Loucy (cell line): ENCODE results near the gene KDM4C.

ENCODE experiments used
- EZH2phosphoT487 ChIP-seq: fragments of 200-600 bp; IDR thresholded peaks from 2 replicates; pipeline ENCODE4 v1.6.1; 2018; ENCODE audit warnings: antibody characterized with exemption, mild to moderate bottlenecking, moderate library complexity, borderline replicate concordance
- TF ChIP-seq, protein P1 (sequence below): fragments of 200-600 bp; sonication (generic); conservative IDR thresholded peaks from 2 replicates; pipeline ENCODE4 v1.5.1; 2014; ENCODE audit warnings: mild to moderate bottlenecking, antibody characterized with exemption, low read length

DNA sequence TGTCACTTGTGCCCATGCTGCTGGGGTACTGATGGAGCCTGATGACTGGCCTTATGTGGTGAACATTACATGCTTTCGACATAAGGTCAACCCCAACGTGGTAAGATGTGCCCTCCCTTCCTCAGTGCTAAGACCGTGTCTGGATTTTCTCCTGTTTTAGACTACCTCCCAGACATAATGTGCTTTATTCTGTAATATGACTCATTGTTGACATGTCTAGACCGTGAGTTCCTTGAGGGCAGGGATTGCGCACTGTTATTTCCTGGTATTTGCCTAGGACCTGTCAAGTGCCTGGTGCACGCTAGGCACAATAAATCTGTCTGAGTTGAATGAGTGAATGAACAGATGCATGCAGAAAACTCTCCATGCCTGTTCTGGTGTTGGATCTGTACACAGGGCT, 346.0 kb downstream of the KDM4C start:
- TF ChIP-seq, protein P1, sequence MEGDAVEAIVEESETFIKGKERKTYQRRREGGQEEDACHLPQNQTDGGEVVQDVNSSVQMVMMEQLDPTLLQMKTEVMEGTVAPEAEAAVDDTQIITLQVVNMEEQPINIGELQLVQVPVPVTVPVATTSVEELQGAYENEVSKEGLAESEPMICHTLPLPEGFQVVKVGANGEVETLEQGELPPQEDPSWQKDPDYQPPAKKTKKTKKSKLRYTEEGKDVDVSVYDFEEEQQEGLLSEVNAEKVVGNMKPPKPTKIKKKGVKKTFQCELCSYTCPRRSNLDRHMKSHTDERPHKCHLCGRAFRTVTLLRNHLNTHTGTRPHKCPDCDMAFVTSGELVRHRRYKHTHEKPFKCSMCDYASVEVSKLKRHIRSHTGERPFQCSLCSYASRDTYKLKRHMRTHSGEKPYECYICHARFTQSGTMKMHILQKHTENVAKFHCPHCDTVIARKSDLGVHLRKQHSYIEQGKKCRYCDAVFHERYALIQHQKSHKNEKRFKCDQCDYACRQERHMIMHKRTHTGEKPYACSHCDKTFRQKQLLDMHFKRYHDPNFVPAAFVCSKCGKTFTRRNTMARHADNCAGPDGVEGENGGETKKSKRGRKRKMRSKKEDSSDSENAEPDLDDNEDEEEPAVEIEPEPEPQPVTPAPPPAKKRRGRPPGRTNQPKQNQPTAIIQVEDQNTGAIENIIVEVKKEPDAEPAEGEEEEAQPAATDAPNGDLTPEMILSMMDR: no peak
- TF ChIP-seq EZH2phosphoT487: no peak
